Lower leg skin (tissue), 4 donors: ENCODE measurements around the gene A3GALT2. TPM values are rescaled to one million over a fixed set of nuclear protein-coding genes. Genes with fewer than 3 reads are reported as not detected.

Experiments used
- DNase-seq, 2 donors: peaks; one replicate each; pipeline ENCODE4 v3.0.0-alpha.2; 2019; ENCODE audit warnings: low spot score in 2 of 2
- H3K4me3 ChIP-seq: fragments of 200-600 bp; sonication (generic); 2 replicates; pipeline ENCODE4 v1.5.1; 2017; ENCODE audit warnings: mild to moderate bottlenecking, low read depth; ENCODE audit not compliant: poor library complexity, severe bottlenecking
- POLR2A ChIP-seq, 2 donors: fragments of 450-650 bp; IDR thresholded peaks; one replicate each; pipeline ENCODE4 v1.6.1; 2016 to 2017; ENCODE audit warnings: antibody characterized with exemption in 2 of 2, mild to moderate bottlenecking in 1 of 2, moderate library complexity in 1 of 2
- WGBS, 2 donors: methylation state at CpG; one replicate each; pipeline ENCODE4 v1.1.5; 2018; 5-methylcytosine and 5-hydroxymethylcytosine counted together
- intact Hi-C: fragments of 100-400 bp; cut with DNase I; formaldehyde crosslinking; loops from one replicate; pipeline ENCODE4 v1.15.0; 2023; ENCODE audit warnings: low total_unique reads
- total RNA-seq, 4 donors: library from RNA; depleted of rRNA; stranded (reverse); fragments of >200 nt; gene quantifications; one replicate each; pipeline ENCODE4 v1.1.0, GENCODE V29; 2016
- TF ChIP-seq, protein P1 (sequence below), 3 donors: fragments of 450-650 bp; IDR thresholded peaks; one replicate each; pipeline ENCODE4 v1.5.1; 2016; ENCODE audit warnings: antibody characterized with exemption in 3 of 3, mild to moderate bottlenecking in 3 of 3, moderate library complexity in 2 of 3

A3GALT2 gene
- total RNA-seq, 4 donors from 2014 or later = not detected

DNA sequence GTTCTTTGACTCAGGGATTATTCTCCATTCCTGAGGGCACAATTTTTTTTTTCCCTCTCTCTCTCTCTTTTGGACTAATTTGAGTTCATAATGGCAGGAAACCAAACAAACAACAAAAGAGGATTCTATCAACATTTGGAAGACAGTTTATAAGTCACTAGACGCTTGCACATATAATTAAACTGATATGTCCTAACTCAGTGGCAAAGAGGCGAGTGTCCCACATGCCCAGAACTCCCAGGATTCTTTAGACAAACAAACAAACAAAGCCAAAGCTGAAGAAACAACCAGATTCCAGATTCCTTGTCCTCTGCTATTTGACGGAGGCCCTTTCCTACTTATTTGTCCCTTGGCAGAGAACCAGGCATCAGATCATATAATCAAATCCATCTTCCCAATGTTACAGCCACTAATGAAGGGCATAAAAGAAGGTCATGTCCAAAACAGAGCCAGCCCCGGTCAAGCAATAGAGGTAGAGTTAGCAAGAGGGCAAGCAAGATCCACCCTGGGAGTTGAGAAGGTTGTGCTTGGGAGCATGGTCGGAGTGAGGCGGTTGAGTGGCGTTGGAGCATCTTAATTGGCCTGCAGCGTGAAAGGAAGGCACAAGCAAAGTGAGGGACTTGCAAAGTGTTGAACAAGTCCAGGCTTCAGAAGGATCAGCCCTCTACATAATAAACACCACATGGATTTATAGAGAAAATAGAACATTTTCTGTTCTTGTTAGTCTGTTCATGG lies 34.3 kb downstream of the A3GALT2 start:
- intact Hi-C loops = loop anchor here (10.0 kb wide), 1 partner anchor 178 kb away; no protein-coding TSS in a partner anchor
- TF ChIP-seq, protein P1, sequence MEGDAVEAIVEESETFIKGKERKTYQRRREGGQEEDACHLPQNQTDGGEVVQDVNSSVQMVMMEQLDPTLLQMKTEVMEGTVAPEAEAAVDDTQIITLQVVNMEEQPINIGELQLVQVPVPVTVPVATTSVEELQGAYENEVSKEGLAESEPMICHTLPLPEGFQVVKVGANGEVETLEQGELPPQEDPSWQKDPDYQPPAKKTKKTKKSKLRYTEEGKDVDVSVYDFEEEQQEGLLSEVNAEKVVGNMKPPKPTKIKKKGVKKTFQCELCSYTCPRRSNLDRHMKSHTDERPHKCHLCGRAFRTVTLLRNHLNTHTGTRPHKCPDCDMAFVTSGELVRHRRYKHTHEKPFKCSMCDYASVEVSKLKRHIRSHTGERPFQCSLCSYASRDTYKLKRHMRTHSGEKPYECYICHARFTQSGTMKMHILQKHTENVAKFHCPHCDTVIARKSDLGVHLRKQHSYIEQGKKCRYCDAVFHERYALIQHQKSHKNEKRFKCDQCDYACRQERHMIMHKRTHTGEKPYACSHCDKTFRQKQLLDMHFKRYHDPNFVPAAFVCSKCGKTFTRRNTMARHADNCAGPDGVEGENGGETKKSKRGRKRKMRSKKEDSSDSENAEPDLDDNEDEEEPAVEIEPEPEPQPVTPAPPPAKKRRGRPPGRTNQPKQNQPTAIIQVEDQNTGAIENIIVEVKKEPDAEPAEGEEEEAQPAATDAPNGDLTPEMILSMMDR (IDR thresholded peaks at IDR 0.05) = no peak
- no peak for TF ChIP-seq POLR2A (IDR thresholded peaks at IDR 0.05)
- H3K4me3 ChIP-seq = no peak overlapping the region
- WGBS, 2 donors = 59 to 64% methylated on average over 8 of the region's 8 CpGs
- peak in 1 of 2 donors; percentile 82 for DNase-seq

DNA sequence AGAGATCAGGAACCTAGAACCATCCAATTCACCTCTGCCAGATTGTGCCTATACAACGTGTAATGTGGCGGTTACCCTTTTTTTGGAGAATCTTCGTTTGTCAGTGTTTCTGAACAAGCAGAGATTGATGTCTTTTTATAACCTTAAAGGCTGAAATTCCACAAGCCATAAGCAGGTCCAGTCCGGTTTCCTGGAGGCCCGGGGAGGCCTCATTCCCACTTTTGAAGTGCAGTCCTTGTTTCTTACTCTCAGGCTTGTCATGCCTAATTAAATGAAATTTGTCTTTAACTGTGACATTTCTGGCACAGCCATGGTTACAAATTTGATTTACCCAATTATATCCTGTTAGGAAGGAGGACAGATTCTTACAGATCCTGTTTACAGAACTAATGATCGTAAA lies 36.8 kb downstream of the A3GALT2 start:
- 82 to 84% methylated on average over 6 of the region's 6 CpGs for WGBS, 2 donors

DNA sequence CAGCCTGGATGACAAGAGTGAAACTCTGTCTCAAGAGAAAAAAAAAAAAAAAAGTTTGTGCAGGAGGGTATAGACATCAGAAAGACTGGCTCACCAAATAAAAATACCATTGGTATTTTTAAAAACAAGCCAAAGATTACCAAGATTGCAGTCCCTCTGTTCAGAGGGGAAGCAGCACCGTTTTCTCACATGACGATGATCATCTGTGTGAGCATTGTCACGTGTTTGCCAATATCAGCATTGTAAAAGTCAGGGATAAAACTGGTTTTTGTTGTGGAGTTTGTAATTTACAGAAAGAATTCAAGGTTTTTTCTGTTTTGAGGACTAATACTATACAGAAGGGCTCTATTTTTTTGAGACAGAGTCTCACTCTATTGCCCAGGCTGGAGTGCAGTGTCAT lies 38.1 kb downstream of the A3GALT2 start:
- DNase-seq = no peak
- 83 to 86% methylated on average over 3 of the region's 3 CpGs for WGBS, 2 donors
- no peak overlapping the region for H3K4me3 ChIP-seq
- intact Hi-C loops = loop anchor here (10.0 kb wide), 1 partner anchor 182 kb away; no protein-coding TSS in a partner anchor
- TF ChIP-seq POLR2A (IDR thresholded peaks at IDR 0.05) = no peak
- TF ChIP-seq, protein P1 (IDR thresholded peaks at IDR 0.05) = no peak

More for the DNA sequence above, 36.8 kb downstream of the A3GALT2 start:
- DNase-seq = peak in 1 of 2 donors; percentile 32
- intact Hi-C loops = loop anchor here (10.0 kb wide), 1 partner anchor 181 kb away; no protein-coding TSS in a partner anchor
- TF ChIP-seq, protein P1 (IDR thresholded peaks at IDR 0.05) = no peak
- no peak for TF ChIP-seq POLR2A (IDR thresholded peaks at IDR 0.05)
- no peak overlapping the region for H3K4me3 ChIP-seq

DNA sequence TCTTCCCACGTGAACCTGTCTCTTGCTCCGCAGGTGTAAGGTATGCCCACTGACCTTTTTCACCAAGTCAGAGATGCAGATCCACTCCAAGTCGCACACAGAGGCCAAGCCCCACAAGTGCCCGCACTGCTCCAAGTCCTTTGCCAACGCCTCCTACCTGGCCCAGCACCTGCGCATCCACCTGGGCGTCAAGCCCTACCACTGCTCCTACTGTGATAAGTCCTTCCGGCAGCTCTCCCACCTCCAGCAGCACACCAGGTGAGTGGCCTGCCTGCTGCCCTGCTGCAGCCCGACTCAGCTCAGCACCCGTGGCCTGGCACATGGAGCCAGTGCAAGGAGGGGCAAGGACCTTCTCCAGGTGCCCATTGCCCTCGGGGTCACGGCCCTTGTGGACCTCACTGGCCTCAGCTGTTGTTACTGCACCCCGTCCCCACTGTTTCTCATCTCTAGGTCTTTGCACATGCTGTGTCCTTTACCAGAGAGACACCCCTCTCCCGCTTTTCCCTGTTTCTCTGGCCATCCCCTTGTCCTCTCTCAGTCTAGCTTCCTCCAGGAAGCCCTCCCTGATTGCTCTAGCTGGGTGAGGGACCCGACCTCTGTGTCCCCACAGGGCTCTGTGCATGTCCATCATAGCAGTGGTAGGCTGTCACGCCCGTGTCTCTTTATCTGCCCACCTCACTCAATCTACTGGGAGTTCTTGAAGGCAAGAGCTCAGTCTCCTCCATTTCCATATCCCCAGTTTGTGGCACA lies 39.2 kb downstream of the A3GALT2 start:
- intact Hi-C loops = loop anchor here (10.0 kb wide), 1 partner anchor 183 kb away; no protein-coding TSS in a partner anchor
- no peak for TF ChIP-seq POLR2A (IDR thresholded peaks at IDR 0.05)
- TF ChIP-seq, protein P1 (IDR thresholded peaks at IDR 0.05) = no peak
- DNase-seq = peak in 1 of 2 donors; percentile 74
- WGBS, 2 donors = 95 to 96% methylated on average over 17 of the region's 17 CpGs
- H3K4me3 ChIP-seq = no peak overlapping the region

DNA sequence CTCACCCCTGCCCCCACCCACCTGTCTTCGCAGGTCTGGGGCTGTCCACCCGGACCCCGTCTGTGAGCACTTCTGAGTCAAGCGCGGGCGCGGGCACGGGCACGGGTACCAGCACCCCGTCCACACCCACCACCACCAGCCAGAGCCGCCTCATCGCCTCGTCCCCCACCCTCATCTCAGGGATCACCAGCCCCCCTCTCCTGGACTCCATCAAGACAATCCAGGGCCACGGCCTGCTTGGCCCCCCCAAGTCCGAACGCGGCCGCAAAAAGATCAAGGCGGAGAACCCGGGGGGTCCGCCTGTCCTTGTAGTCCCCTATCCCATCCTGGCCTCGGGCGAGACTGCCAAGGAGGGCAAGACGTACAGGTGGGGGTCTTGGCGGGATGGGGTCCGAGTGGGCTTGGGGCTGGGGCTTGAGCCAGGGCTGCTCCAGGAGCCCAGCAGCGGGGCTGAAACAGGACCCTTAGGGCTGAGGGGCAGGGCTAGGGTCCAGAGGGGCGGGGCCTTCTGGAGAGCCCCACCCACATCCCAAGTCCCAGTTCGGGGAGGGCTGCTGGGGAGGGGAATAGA lies 40.7 kb downstream of the A3GALT2 start:
- intact Hi-C loops = loop anchor here (10.0 kb wide), 1 partner anchor 185 kb away; no protein-coding TSS in a partner anchor
- no peak overlapping the region for H3K4me3 ChIP-seq
- DNase-seq = peak in 1 of 2 donors; percentile 82
- WGBS, 2 donors = 93 to 95% methylated on average over 29 of the region's 29 CpGs
- TF ChIP-seq, protein P1 (IDR thresholded peaks at IDR 0.05) = no peak
